Left ventricle myocardium inferior (tissue), 1 donor: ENCODE data around the gene ISYNA1. TPM values are rescaled to one million over a fixed set of nuclear protein-coding genes. Genes with fewer than 3 reads are reported as not detected.

Source experiments
- DNase-seq: peaks from one replicate; pipeline ENCODE4 v3.0.0-alpha.2; 2020
- H3K27ac ChIP-seq: fragments of 200-600 bp; replicated peaks from 2 replicates; pipeline ENCODE4 v1.8.0; 2021
- H3K27me3 ChIP-seq: fragments of 200-600 bp; 2 replicates; pipeline ENCODE4 v1.8.0; 2021; ENCODE audit warnings: low read depth
- H3K36me3 ChIP-seq: fragments of 200-600 bp; 2 replicates; pipeline ENCODE4 v1.8.0; 2021
- H3K4me1 ChIP-seq: fragments of 200-600 bp; 2 replicates; pipeline ENCODE4 v1.8.0; 2021
- H3K4me3 ChIP-seq: fragments of 200-600 bp; 2 replicates; pipeline ENCODE4 v1.8.0; 2021; ENCODE audit warnings: mild to moderate bottlenecking, moderate library complexity
- H3K9me3 ChIP-seq: fragments of 200-600 bp; replicated peaks from 2 replicates; pipeline ENCODE4 v1.8.0; 2021
- intact Hi-C: fragments of 100-400 bp; cut with micrococcal nuclease; formaldehyde crosslinking; loops from one replicate; pipeline ENCODE4 v1.11.0; 2022
- total RNA-seq: library from RNA; stranded (reverse); fragmentation: NEBNext Ultra II Directional; extraction: Animal tissue kit (Norgen Biotek cat#: 25700); gene quantifications from one replicate; pipeline ENCODE4 v1.2.1, GENCODE V29; 2021
- TF ChIP-seq, protein P1 (sequence below): fragments of 200-600 bp; IDR thresholded peaks from 2 replicates; pipeline ENCODE4 v1.8.0; 2021; ENCODE audit warnings: antibody characterized with exemption, mild to moderate bottlenecking, borderline replicate concordance
- donor health status: DM: no; HTN: yes; CAD: no; lungs with severe emphysema.

Gene ISYNA1
- total RNA-seq, 1 donor from 2014 or later, result 24.1 TPM

GRCh38 chr19:18418483-18419194 is 19.3 kb downstream of the ISYNA1 start:
- peak overlapping the region; percentile 99 for H3K27ac ChIP-seq
- H3K36me3 ChIP-seq, result no peaks in the 10 kb centered on the region
- intact Hi-C loops, result no loop called here
- peaks cover 85% of the 10 kb centered on the region for H3K4me1 ChIP-seq
- TF ChIP-seq, protein P1, sequence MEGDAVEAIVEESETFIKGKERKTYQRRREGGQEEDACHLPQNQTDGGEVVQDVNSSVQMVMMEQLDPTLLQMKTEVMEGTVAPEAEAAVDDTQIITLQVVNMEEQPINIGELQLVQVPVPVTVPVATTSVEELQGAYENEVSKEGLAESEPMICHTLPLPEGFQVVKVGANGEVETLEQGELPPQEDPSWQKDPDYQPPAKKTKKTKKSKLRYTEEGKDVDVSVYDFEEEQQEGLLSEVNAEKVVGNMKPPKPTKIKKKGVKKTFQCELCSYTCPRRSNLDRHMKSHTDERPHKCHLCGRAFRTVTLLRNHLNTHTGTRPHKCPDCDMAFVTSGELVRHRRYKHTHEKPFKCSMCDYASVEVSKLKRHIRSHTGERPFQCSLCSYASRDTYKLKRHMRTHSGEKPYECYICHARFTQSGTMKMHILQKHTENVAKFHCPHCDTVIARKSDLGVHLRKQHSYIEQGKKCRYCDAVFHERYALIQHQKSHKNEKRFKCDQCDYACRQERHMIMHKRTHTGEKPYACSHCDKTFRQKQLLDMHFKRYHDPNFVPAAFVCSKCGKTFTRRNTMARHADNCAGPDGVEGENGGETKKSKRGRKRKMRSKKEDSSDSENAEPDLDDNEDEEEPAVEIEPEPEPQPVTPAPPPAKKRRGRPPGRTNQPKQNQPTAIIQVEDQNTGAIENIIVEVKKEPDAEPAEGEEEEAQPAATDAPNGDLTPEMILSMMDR, result no peak
- no peaks in the 10 kb centered on the region for H3K9me3 ChIP-seq
- H3K4me3 ChIP-seq, result peak overlapping the region; percentile 86
- no peak for DNase-seq
- H3K27me3 ChIP-seq, result peaks cover 46% of the 10 kb centered on the region

- H3K4me3 ChIP-seq, result peak overlapping the region; percentile 86
- peak overlapping the region; percentile 99 for H3K27ac ChIP-seq
- TF ChIP-seq, protein P1, result no peak
- peaks cover 80% of the 10 kb centered on the region for H3K4me1 ChIP-seq
- H3K27me3 ChIP-seq, result peaks cover 46% of the 10 kb centered on the region
- intact Hi-C loops, result no loop called here
- DNase-seq, result no peak
- H3K36me3 ChIP-seq, result no peaks in the 10 kb centered on the region
- no peaks in the 10 kb centered on the region for H3K9me3 ChIP-seq
These were observed 19.9 kb downstream of the ISYNA1 start for GRCh38 chr19:18418029-18418482.

- peak overlapping the region; percentile 99 for H3K27ac ChIP-seq
- intact Hi-C loops, result no loop called here
- no peaks in the 10 kb centered on the region for H3K36me3 ChIP-seq
- H3K9me3 ChIP-seq, result no peaks in the 10 kb centered on the region
- peaks cover 73% of the 10 kb centered on the region for H3K4me1 ChIP-seq
- DNase-seq, result peak; percentile 88
- H3K4me3 ChIP-seq, result peak overlapping the region; percentile 86
- TF ChIP-seq, protein P1, result no peak
- peaks cover 46% of the 10 kb centered on the region for H3K27me3 ChIP-seq
These were observed 20.5 kb downstream of the ISYNA1 start for GRCh38 chr19:18417250-18418028.

GRCh38 chr19:18416778-18417249 is 21.1 kb downstream of the ISYNA1 start:
- peaks cover 70% of the 10 kb centered on the region for H3K4me1 ChIP-seq
- TF ChIP-seq, protein P1, result no peak
- H3K27ac ChIP-seq, result peak overlapping the region; percentile 99
- intact Hi-C loops, result no loop called here
- peak; percentile 94 for DNase-seq
- no peaks in the 10 kb centered on the region for H3K9me3 ChIP-seq
- H3K27me3 ChIP-seq, result peaks cover 46% of the 10 kb centered on the region
- peak overlapping the region; percentile 86 for H3K4me3 ChIP-seq
- no peaks in the 10 kb centered on the region for H3K36me3 ChIP-seq

GRCh38 chr19:18415178-18415867 is 22.6 kb downstream of the ISYNA1 start:
- peak; percentile 81 for DNase-seq
- intact Hi-C loops, result no loop called here
- H3K9me3 ChIP-seq, result no peaks in the 10 kb centered on the region
- H3K27ac ChIP-seq, result peak overlapping the region; percentile 99
- peak overlapping the region; percentile 86 for H3K4me3 ChIP-seq
- peaks cover 57% of the 10 kb centered on the region for H3K4me1 ChIP-seq
- peaks cover 46% of the 10 kb centered on the region for H3K27me3 ChIP-seq
- TF ChIP-seq, protein P1, result no peak
- H3K36me3 ChIP-seq, result no peaks in the 10 kb centered on the region
